Right ventricle myocardium inferior (tissue), 1 donor: ENCODE data around the gene ADAD1. TPM values are rescaled to one million over a fixed set of nuclear protein-coding genes. Genes with fewer than 3 reads are reported as not detected.
"Not testable (repeated sequence)": the region's sequence is repeated elsewhere in the genome, so short reads cannot be mapped to it uniquely, and the experiment has no call there.

Source experiments
- ATAC-seq: fragments of 200-7000 bp; cut with Tn5 transposase; one replicate; pipeline ENCODE4 v1.9.1; 2020; ENCODE audit warnings: mild to moderate bottlenecking, moderate library complexity
- DNase-seq: peaks from one replicate; pipeline ENCODE4 v3.0.0; 2021; ENCODE audit errors: missing footprints
- intact Hi-C: fragments of 100-400 bp; cut with DNase I; formaldehyde crosslinking; loops from one replicate; pipeline ENCODE4 v1.11.0; 2022
- long read RNA-seq: library from polyadenylated mRNA; unstranded; transcript quantifications from one replicate; pipeline ENCODE4 v2.0.0, GENCODE V29; 2021
- total RNA-seq: library from RNA; stranded (reverse); fragmentation: NEBNext Ultra II Directional; extraction: Animal tissue kit (Norgen Biotek cat#: 25700); gene quantifications from one replicate; pipeline ENCODE4 v1.2.1, GENCODE V29; 2021
- donor health status: DM: no; HTN: yes; CAD: no; lungs with severe emphysema.

The ADAD1 gene
- total RNA-seq: not detected
- long read RNA-seq: 0 reads

DNA sequence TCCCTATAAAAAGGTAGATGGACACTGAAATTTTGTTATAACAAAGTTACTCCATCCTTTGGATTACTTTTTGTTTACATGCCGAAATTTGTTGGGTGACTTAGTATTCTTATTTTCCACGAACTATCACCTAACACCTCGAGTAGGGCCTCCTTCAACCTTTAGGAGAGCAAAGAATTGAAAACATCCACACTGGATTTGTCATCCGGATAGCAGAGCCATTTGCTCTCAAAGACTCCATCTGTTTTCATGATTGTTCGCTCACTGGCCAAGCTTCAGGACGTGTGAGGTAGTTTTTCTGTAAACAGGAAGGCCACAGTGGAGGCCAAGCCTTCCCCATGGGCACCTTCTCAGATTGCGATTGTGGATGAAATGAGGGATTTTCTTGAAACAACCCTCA lies at the start of gene ADAD1:
Gene ADAD1 (plus strand): TSS at position 301 of the 400 bp plus-strand sequence. CDS start 1,059 bp downstream, outside the sequence.
- DNase-seq: no peak
- no peak for ATAC-seq
- intact Hi-C loops: no loop called here

DNA sequence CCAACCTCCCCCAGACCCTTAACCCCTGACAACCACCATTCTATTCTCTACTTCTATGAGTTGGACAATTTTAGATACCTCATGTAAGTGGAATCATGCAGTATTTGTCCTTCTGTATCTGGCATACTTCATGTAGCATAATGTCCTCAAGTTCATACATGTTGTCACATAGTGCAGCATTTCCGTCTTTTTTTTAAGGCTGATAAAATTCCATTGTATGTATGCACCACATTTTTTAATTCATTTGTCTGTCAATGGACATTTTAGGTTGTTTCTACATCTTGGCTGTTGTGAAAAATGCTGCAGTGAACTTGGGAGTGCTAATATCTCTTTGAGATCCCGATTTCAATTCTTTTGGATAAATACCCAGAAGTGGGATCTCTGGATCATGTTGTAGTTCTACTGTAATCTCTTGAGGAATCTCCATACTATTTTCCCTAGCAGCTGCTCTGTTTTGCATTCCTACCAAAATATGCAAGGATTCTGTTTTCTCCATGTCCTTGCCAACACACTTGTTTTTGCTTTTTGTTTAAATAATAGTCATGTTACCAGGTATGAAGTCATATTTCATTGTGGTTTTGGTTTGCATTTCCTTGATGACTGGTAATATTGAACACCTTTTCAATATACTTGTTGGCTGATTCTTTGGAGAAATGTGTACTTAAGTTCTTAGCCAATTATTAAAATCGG lies 48.8 kb upstream of the ADAD1 start:
- ATAC-seq: no peak
- no peak for DNase-seq
- intact Hi-C loops: loop anchor here (10.0 kb wide), 1 partner anchor 645 kb away; no protein-coding TSS in a partner anchor

GRCh38 chr4:122331195-122331594 lies 47.6 kb upstream of the ADAD1 start:
- no peak for ATAC-seq
- no peak for DNase-seq
- intact Hi-C loops: loop anchor here (10.0 kb wide), 1 partner anchor 646 kb away; no protein-coding TSS in a partner anchor

DNA sequence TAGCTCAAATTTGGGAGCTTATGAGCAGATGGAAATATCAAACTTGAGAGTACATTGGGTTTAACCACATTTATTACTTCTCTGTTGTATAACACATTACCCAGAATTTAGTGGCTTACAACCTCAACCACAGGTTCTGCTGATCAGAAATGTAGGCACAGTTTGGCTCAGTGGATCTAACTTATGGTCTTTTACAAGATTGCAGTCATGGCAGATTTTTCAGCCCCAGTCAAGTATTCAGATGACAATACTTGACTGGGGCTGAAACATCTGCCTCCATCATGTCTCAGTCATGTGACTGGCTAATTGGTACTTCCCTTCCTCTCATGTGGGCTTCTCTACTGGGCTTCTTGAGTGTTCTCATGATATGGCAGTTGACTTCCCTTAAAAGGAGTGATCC lies 44.0 kb upstream of the ADAD1 start:
- no peak for ATAC-seq
- intact Hi-C loops: loop anchor here (10.0 kb wide), 1 partner anchor 650 kb away; no protein-coding TSS in a partner anchor
- DNase-seq: no peak

GRCh38 chr4:122341886-122342285 lies 36.9 kb upstream of the ADAD1 start:
- intact Hi-C loops: no loop called here
- no peak for ATAC-seq
- DNase-seq: no peak

- DNase-seq (no peak), ATAC-seq (no peak)
- intact Hi-C loops: no loop called here
These were observed 32.8 kb upstream of the ADAD1 start for GRCh38 chr4:122346036-122346435.

GRCh38 chr4:122346503-122346902 lies 32.3 kb upstream of the ADAD1 start:
- DNase-seq: no peak
- ATAC-seq: no peak
- intact Hi-C loops: no loop called here

DNA sequence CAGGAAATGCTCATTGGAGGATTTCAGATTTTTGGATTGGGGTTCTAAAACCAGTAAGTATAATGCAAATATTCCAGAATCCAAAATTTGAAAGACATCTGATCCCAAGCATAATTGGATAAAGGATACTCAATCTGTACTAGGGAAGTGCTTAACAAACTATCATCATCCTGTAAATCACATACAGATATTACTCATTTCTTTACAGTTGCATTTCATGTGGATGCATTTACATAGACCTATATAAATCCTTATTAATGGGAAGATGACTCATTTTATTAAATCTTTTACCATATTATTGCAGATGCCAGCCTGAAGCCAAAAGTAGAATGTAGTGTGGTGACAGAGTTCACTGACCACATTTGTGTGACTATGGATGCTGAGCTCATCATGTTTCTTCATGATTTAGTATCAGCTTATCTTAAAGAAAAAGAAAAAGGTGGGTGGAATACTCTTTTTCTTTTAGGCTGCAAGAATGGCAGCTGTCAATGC lies 22.4 kb upstream of the ADAD1 start:
- DNase-seq (no peak), ATAC-seq (no peak)
- intact Hi-C loops: no loop called here

DNA sequence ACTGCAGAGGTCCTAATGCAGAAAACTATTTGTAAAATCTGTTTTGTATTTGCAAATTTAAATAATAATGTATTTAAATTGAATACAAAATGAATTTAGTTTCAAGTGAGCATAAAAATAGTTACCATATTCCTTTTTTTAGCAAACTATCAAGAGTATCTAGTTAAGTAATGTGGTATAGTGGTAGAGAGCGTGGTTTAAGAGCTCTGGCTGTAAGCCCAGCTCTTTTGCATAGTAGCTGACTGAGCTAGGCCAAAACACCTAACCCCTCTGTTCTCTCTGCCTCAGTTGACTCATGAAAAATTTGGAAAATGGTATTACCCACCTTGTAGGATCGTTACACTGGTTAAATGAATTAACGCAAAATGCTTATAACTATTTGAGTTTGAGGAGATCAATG lies 18.1 kb upstream of the ADAD1 start:
- ATAC-seq (no peak), DNase-seq (no peak)
- intact Hi-C loops: no loop called here

DNA sequence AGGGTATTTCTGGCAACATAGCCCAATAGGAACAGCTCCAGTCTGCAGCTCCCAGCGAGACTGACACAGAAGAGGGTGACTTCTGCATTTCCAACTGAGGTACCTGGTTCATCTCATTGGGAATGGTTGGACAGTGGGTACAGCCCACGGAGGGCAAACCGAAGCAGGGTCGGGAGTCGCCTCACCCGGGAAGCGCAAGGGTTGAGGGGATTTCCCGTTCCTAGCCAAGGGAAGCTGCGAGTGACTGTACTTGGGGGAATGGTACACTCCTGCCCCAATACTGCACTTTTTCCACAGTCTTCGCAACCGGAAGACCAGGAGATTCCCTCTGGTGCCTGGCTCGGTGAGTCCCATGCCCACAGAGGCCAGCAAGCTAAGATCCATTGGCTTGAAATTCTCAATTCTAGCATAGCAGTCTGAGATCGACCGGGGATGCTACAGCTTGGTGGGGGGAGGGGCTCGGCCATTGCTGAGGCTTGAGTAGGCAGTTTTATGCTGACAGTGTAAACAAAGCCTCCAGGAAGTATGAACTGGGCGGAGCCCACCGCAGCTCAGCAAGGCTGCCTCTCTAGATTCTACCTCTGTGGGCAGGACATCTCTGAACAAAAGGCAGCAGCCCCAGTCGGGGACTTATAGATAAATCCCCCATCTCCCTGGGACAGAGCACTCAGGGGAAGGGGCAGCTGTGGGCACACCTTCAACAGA lies 14.0 kb upstream of the ADAD1 start:
- no peak for ATAC-seq
- no peak for DNase-seq
- intact Hi-C loops: no loop called here

- ATAC-seq, intact Hi-C loops, DNase-seq: not testable (repeated sequence)
These were observed 10.0 kb upstream of the ADAD1 start for GRCh38 chr4:122368786-122369185.

- intact Hi-C loops: no loop called here
- DNase-seq (no peak), ATAC-seq (no peak)
These were observed 1.5 kb upstream of the ADAD1 start for GRCh38 chr4:122377352-122377751.

DNA sequence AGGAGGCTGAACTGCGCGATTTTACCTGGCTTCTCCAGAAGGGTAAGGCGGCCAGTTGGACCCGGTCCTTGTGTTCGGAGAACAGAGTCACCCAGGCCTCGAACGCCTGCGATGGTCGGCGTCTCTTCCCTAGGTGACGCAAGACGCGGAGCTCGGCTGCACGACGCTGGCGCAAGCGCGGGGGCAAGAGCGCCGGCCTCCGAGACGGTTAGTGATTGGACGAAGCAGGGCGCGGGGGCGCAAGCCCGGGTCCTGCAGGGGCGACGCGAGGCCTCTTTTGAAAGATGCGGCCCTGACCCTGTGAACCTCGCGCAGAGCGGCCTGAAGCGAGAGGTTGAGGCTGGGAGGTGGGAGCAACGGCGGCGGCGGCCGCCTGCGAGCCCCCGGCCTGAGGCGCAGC lies 428 bp downstream of the ADAD1 start:
- ATAC-seq (no peak), DNase-seq (peak; percentile 59)
- intact Hi-C loops: no loop called here

DNA sequence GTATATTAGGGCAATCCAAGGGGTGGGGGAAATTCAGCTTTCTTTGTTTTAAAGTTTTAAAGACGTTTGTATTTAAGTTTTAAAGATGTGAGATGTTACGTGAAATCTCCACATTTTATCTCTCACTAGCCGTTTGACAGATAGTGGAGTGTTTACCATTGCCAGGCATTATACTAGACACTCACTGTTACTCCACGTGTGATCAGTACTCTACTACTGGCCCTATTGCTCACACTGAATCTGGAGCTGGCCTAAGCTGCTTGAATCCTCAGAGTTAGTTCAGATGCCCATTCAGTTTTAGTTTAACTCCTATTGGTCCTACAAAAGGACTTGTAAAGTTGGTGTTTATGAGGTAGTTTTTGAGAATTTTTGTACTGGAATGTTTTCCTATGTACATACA lies 4.5 kb downstream of the ADAD1 start:
- ATAC-seq: no peak
- intact Hi-C loops: no loop called here

DNA sequence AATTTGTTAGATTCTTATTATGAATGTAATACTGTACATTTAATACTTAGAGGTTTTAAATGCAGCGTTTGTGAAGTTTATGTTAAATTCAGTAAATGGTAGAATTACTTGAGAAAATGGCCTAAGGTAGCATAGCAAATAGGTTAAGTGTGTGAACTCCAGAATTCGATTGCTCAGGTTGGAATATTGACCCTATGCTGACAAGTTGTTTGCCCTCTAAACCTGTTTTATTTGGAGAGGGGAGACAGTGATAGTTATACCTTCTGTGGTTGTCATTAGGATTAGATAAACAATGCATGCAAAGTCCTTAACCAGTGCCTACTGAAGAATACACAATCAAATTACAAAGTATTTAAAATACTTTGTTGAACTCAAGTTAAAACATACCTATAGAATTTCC lies 5.4 kb downstream of the ADAD1 start:
- DNase-seq: no peak
- ATAC-seq: no peak
- intact Hi-C loops: no loop called here

More for the DNA sequence above, 4.5 kb downstream of the ADAD1 start:
- DNase-seq: no peak

- intact Hi-C loops: no loop called here
- no peak for DNase-seq
- no peak for ATAC-seq
These were observed 14.5 kb downstream of the ADAD1 start for GRCh38 chr4:122393276-122393675.

GRCh38 chr4:122403861-122404260 lies 25.1 kb downstream of the ADAD1 start:
- DNase-seq (no peak), ATAC-seq (no peak)
- intact Hi-C loops: no loop called here

- intact Hi-C loops: no loop called here
- DNase-seq (no peak), ATAC-seq (no peak)
These were observed 33.7 kb downstream of the ADAD1 start for GRCh38 chr4:122412547-122412946.

DNA sequence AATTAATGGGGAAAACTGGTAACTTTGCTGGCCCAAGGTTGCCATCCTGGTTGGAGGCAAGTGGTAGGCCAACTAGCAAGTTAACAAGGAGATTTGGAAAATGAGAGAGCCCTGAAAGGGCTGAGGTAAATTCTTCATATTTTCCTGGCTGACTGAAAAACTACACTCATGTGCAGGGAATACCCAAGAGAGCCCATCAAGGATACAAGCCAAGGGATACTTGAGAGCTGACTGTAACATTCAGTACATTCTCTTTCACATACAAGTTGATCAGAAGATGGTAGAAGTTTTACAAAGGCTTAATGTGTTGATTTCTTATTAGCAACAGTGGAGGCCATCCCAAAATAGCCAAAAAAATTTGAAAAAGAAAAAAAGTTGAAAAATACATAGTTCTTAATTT lies 44.4 kb downstream of the ADAD1 start:
- intact Hi-C loops: no loop called here
- no peak for DNase-seq
- ATAC-seq: no peak

GRCh38 chr4:122431351-122431750 lies 52.5 kb downstream of the ADAD1 start:
- intact Hi-C loops: no loop called here
- DNase-seq (no peak), ATAC-seq (no peak)
